Panc1 (cell line): Measurements from ENCODE around the gene BHLHE40. TPM values are rescaled to one million over a fixed set of nuclear protein-coding genes. Genes with fewer than 3 reads are reported as not detected.

ENCODE experiments used
- ATAC-seq: fragments of 200-7000 bp; cut with Tn5 transposase; 2 replicates; pipeline ENCODE4 v1.9.1; 2020; ENCODE audit warnings: mild to moderate bottlenecking, moderate library complexity
- BruUV-seq: library from RNA; stranded (reverse); fragments of 400-500 nt; replicated peaks from 2 replicates; lab custom pipeline; 2021; lab: Mats Ljungman, UMichigan
- CTCF ChIA-PET: fragments of 300-600 bp; sonication (Branson Sonifier 250); formaldehyde crosslinking; loops from one replicate; lab custom pipeline; 2022; ENCODE audit warnings: antibody characterized with exemption; lab: Charles Lee
- POLR2A ChIA-PET: fragments of 300-600 bp; sonication (Branson Sonifier 250); formaldehyde crosslinking; loops from one replicate; lab custom pipeline; 2022; ENCODE audit warnings: antibody characterized with exemption; lab: Charles Lee
- DNase-seq: peaks from one replicate; pipeline ENCODE4 v3.0.0-alpha.2; 2010; ENCODE audit warnings: low read depth, low spot score
- H3K27ac ChIP-seq: 2 replicates; pipeline ENCODE4 v1.5.1; 2011; ENCODE audit warnings: mild to moderate bottlenecking, low read length, inconsistent platforms
- H3K27me3 ChIP-seq: fragments of 200-500 bp; sonication (Bioruptor generic); 2 replicates; pipeline ENCODE4 v1.6.0; 2014; ENCODE audit warnings: low read length, inconsistent platforms; ENCODE audit not compliant: control insufficient read depth, insufficient read depth
- H3K36me3 ChIP-seq: fragments of 200-500 bp; sonication (Bioruptor generic); 2 replicates; pipeline ENCODE4 v1.5.1; 2014; ENCODE audit warnings: inconsistent platforms, mild to moderate bottlenecking, low read length, moderate library complexity; ENCODE audit not compliant: control insufficient read depth, insufficient read depth
- H3K4me1 ChIP-seq: 2 replicates; pipeline ENCODE4 v1.5.1; 2011; ENCODE audit warnings: inconsistent platforms, mild to moderate bottlenecking, low read length, moderate library complexity; ENCODE audit not compliant: control insufficient read depth, insufficient read depth
- H3K4me3 ChIP-seq, 2 experiments: 2 replicates each; pipeline ENCODE4 v1.5.1; 2011 to 2012; ENCODE audit warnings: low read depth in 2 of 2, low read length in 2 of 2, mild to moderate bottlenecking in 2 of 2, inconsistent platforms in 1 of 2, moderate library complexity in 1 of 2
- H3K9me3 ChIP-seq: fragments of 200-500 bp; sonication (Bioruptor generic); 2 replicates; pipeline ENCODE4 v1.5.1; 2014; ENCODE audit warnings: low read depth, mild to moderate bottlenecking, inconsistent platforms, low read length, moderate library complexity; ENCODE audit not compliant: control insufficient read depth, insufficient read depth
- CTCF ChIP-seq: fragments of 450-650 bp; IDR thresholded peaks from 2 replicates; pipeline ENCODE4 v1.5.1; 2017; ENCODE audit warnings: mild to moderate bottlenecking
- POLR2AphosphoS5 ChIP-seq: IDR thresholded peaks from 2 replicates; pipeline ENCODE4 v1.6.1; 2012; ENCODE audit warnings: mild to moderate bottlenecking, low read depth, low read length, moderate library complexity
- REST ChIP-seq, 2 experiments: IDR thresholded peaks; 2 replicates each; pipeline ENCODE4 v1.6.1; 2011 to 2012; ENCODE audit warnings: low read depth in 2 of 2, control low read depth in 1 of 2, low read length in 1 of 2, mild to moderate bottlenecking in 1 of 2, moderate library complexity in 1 of 2; ENCODE audit not compliant: insufficient read depth in 1 of 2
- SIN3A ChIP-seq: IDR thresholded peaks from 2 replicates; pipeline ENCODE4 v1.6.1; 2012; ENCODE audit warnings: low read depth, mild to moderate bottlenecking, low read length, moderate library complexity, borderline replicate concordance; ENCODE audit not compliant: insufficient read depth
- TCF7L2 ChIP-seq: IDR thresholded peaks from 2 replicates; pipeline ENCODE4 v1.6.1; 2011; ENCODE audit warnings: mild to moderate bottlenecking, low read depth, low read length, inconsistent platforms
- in situ Hi-C: cut with HindIII; loops from 2 replicates; pipeline ENCODE4 v1.10.0; 2016; ENCODE audit warnings: low sequenced_read_pairs, low pct_unique_long_range_greater_than_20kb
- intact Hi-C: fragments of 100-400 bp; cut with micrococcal nuclease; formaldehyde crosslinking; loops from one replicate; pipeline ENCODE4 v1.10.0; 2022; ENCODE audit not compliant: unreplicated experiment
- total RNA-seq: library from RNA; stranded (reverse); gene quantifications from one replicate; pipeline ENCODE4 v1.2.1, GENCODE V29; 2021; ENCODE audit not compliant: unreplicated experiment

The BHLHE40 gene
- total RNA-seq, 1 experiment from 2014 or later = 78.4 TPM

- intact Hi-C loops (no loop called here), in situ Hi-C loops (no loop called here)
- CTCF ChIA-PET = no interaction called here
- ATAC-seq = no peak
- POLR2A ChIA-PET = no interaction called here
- Histone ChIP-seq H3K27me3 (no peaks in the 10 kb centered on the region), H3K36me3 (no peaks in the 10 kb centered on the region), H3K4me1 (no peaks in the 10 kb centered on the region), H3K27ac (no peak overlapping the region), H3K9me3 (no peaks in the 10 kb centered on the region), H3K4me3 (no peak overlapping the region)
- no peak for TF ChIP-seq POLR2AphosphoS5
- no peak for TF ChIP-seq CTCF
- no peak for TF ChIP-seq SIN3A
- no peak for TF ChIP-seq REST (IDR thresholded peaks at IDR 0.05; ENCODE audit: insufficient read depth in 1 of 2, low read depth in 2 of 2, low read length in 1 of 2)
- no peak for TF ChIP-seq TCF7L2
- no peak for DNase-seq
- BruUV-seq = no TSS peak
These were observed 45.2 kb upstream of the BHLHE40 start for GRCh38 chr3:4934050-4934449.

GRCh38 chr3:4935347-4935746 is 43.9 kb upstream of the BHLHE40 start:
- in situ Hi-C loops = no loop called here
- ATAC-seq (no peak), DNase-seq (no peak)
- no TSS peak for BruUV-seq
- Histone ChIP-seq H3K4me3 (no peak overlapping the region), H3K27me3 (no peaks in the 10 kb centered on the region), H3K4me1 (no peaks in the 10 kb centered on the region), H3K9me3 (no peaks in the 10 kb centered on the region), H3K27ac (no peak overlapping the region), H3K36me3 (no peaks in the 10 kb centered on the region)
- intact Hi-C loops = no loop called here
- ChIA-PET CTCF (no interaction called here), POLR2A (no interaction called here)
- TF ChIP-seq TCF7L2 = no peak
- no peak for TF ChIP-seq SIN3A
- TF ChIP-seq REST (IDR thresholded peaks at IDR 0.05; ENCODE audit: insufficient read depth in 1 of 2, low read depth in 2 of 2, low read length in 1 of 2) = no peak
- TF ChIP-seq CTCF = no peak
- no peak for TF ChIP-seq POLR2AphosphoS5
